HepG2 (cell line): ENCODE results near the gene DLG2. TPM values are rescaled to one million over a fixed set of nuclear protein-coding genes. Genes with fewer than 3 reads are reported as not detected.

Source experiments
- ATAC-seq: fragments of 200-7000 bp; cut with Tn5 transposase; 3 replicates; pipeline ENCODE4 v1.9.1; 2020; ENCODE audit warnings: mild to moderate bottlenecking, moderate library complexity
- BruUV-seq: library from RNA; stranded (reverse); fragments of 400-500 nt; replicated peaks from 2 replicates; lab custom pipeline; 2021; lab: Mats Ljungman, UMichigan
- CTCF ChIA-PET: fragments of 300-600 bp; formaldehyde crosslinking; extraction: SDS; loops from one replicate; lab custom pipeline; 2021; ENCODE audit warnings: low total read pairs, inconsistent platforms, low intra/inter-chr PET ratio; lab: Yijun Ruan, JAX
- POLR2A ChIA-PET: fragments of 350-600 bp; sonication (Branson Sonifier 250); formaldehyde crosslinking; loops from one replicate; lab custom pipeline; 2020; ENCODE audit warnings: antibody characterized with exemption, inconsistent platforms; lab: Yijun Ruan, JAX
- DNase-seq: peaks from one replicate; pipeline ENCODE4 v3.0.0-alpha.2; 2015; ENCODE audit warnings: low spot score
- FAIRE-seq: peaks from 3 replicates; lab custom pipeline; 2011; peaks lifted over from hg19 to GRCh38; lab: Jason Lieb, UNC
- H2AFZ ChIP-seq: one replicate; pipeline ENCODE4 v1.6.1; 2011; ENCODE audit warnings: low read length, inconsistent platforms
- H3K27ac ChIP-seq: fragments of 300-600 bp; 3 replicates; pipeline ENCODE4 v1.8.0; 2011; ENCODE audit warnings: mixed run types, mild to moderate bottlenecking, mixed read lengths, low read length, inconsistent platforms; ENCODE audit not compliant: insufficient read depth; ENCODE audit errors: extremely low read length
- H3K27me3 ChIP-seq, 2 experiments: fragments of 200-600 bp in 1 of 2; 2 replicates in 1 of 2; 3 replicates in 1 of 2; pipeline versions ENCODE4 v1.6.0 to v1.8.0; 2011; ENCODE audit warnings: low read length in 2 of 2, mild to moderate bottlenecking in 2 of 2, moderate library complexity in 2 of 2, inconsistent platforms in 1 of 2; ENCODE audit not compliant: insufficient read depth in 2 of 2, control insufficient read depth in 1 of 2
- H3K36me3 ChIP-seq, 2 experiments: fragments of 200-600 bp in 1 of 2; replicated peaks in 1 of 2; 2 replicates in 1 of 2; 3 replicates in 1 of 2; pipeline versions ENCODE4 v1.5.1 to v1.8.0; 2011; ENCODE audit warnings: low read length in 2 of 2, inconsistent platforms in 1 of 2; ENCODE audit not compliant: insufficient read depth in 2 of 2, control insufficient read depth in 1 of 2
- H3K4me1 ChIP-seq: 2 replicates; pipeline ENCODE4 v1.5.1; 2012; ENCODE audit warnings: low read length, inconsistent platforms; ENCODE audit not compliant: insufficient read depth
- H3K4me2 ChIP-seq: 2 replicates; pipeline ENCODE4 v1.6.0; 2011; ENCODE audit warnings: low read depth, low read length, inconsistent platforms
- H3K4me3 ChIP-seq, 3 experiments: fragments of 200-600 bp in 1 of 3; sonication (generic), shearing (Covaris generic) in 1 of 3; replicated peaks in 1 of 3; 2 replicates each; pipeline ENCODE4 v1.5.1; 2011 to 2016; ENCODE audit warnings: low read length in 3 of 3, inconsistent platforms in 2 of 3, low read depth in 2 of 3, mild to moderate bottlenecking in 2 of 3, control low read depth in 1 of 3, mixed read lengths in 1 of 3; ENCODE audit not compliant: insufficient read depth in 1 of 3
- H3K79me2 ChIP-seq: one replicate; pipeline ENCODE4 v1.6.1; 2011; ENCODE audit warnings: low read length, inconsistent platforms; ENCODE audit not compliant: insufficient read depth
- H3K9ac ChIP-seq: 2 replicates; pipeline ENCODE4 v1.6.0; 2011; ENCODE audit warnings: mild to moderate bottlenecking, low read depth, low read length, inconsistent platforms; ENCODE audit not compliant: insufficient read depth
- H3K9me3 ChIP-seq: 2 replicates; pipeline ENCODE4 v1.5.1; 2012; ENCODE audit warnings: mild to moderate bottlenecking, low read length
- H4K20me1 ChIP-seq: 2 replicates; pipeline ENCODE4 v1.6.0; 2011; ENCODE audit warnings: inconsistent platforms, mild to moderate bottlenecking, low read length, moderate library complexity; ENCODE audit not compliant: insufficient read depth
- CEBPG ChIP-seq: IDR thresholded peaks from 2 replicates; pipeline ENCODE4 v1.6.1; 2016
- FOXO4 ChIP-seq: sonication (generic); formaldehyde crosslinking; conservative IDR thresholded peaks from 2 replicates; pipeline ENCODE4 v1.8.1; 2023; ENCODE audit warnings: missing genetic modification reagents
- HCFC1 ChIP-seq: fragments of 150-350 bp; IDR thresholded peaks from 2 replicates; pipeline ENCODE4 v1.6.1; 2014; ENCODE audit warnings: low read depth, low read length
- IRF2 ChIP-seq: IDR thresholded peaks from 2 replicates; pipeline ENCODE4 v1.6.1; 2018; ENCODE audit warnings: missing genetic modification reagents, missing compliant biosample characterization
- KDM2A ChIP-seq: sonication (generic); formaldehyde crosslinking; IDR thresholded peaks from 2 replicates; pipeline ENCODE4 v1.4.0; 2020; ENCODE audit warnings: low read depth, missing genetic modification reagents, borderline replicate concordance
- KMT2B ChIP-seq: IDR thresholded peaks from 2 replicates; pipeline ENCODE4 v1.6.1; 2016; ENCODE audit warnings: missing genetic modification reagents, missing compliant biosample characterization
- PHF8 ChIP-seq: sonication (generic); formaldehyde crosslinking; IDR thresholded peaks from 2 replicates; pipeline ENCODE4 v1.5.0; 2020; ENCODE audit warnings: missing genetic modification reagents
- SAP130 ChIP-seq: IDR thresholded peaks from 2 replicates; pipeline ENCODE4 v1.6.1; 2016; ENCODE audit warnings: low read depth
- TFAP4 ChIP-seq: sonication (generic); IDR thresholded peaks from 2 replicates; pipeline ENCODE4 v1.6.1; 2016; ENCODE audit warnings: low read depth, borderline replicate concordance
- ZBTB4 ChIP-seq: sonication (generic); formaldehyde crosslinking; IDR thresholded peaks from 2 replicates; pipeline ENCODE4 v1.4.0; 2020; ENCODE audit warnings: missing genetic modification reagents, mild to moderate bottlenecking, borderline replicate concordance
- ZFX ChIP-seq: sonication (generic); formaldehyde crosslinking; IDR thresholded peaks from 2 replicates; pipeline ENCODE4 v1.4.0; 2020; ENCODE audit warnings: mild to moderate bottlenecking, low read depth, missing genetic modification reagents, moderate library complexity
- ZFY ChIP-seq: sonication (generic); formaldehyde crosslinking; IDR thresholded peaks from 2 replicates; pipeline ENCODE4 v1.4.0; 2020; ENCODE audit warnings: missing genetic modification reagents
- ZNF687 ChIP-seq: sonication (generic); formaldehyde crosslinking; IDR thresholded peaks from 2 replicates; pipeline ENCODE4 v1.5.1; 2020; ENCODE audit warnings: mild to moderate bottlenecking, missing genetic modification reagents, moderate library complexity
- whole genome bisulfite sequencing: methylation state at CpG from one replicate; pipeline ENCODE4 v1.1.6; 2017; ENCODE audit warnings: low lambda C conversion rate; 5-methylcytosine and 5-hydroxymethylcytosine counted together
- in situ Hi-C: cut with HindIII; loops from 2 replicates; pipeline ENCODE4 v1.10.0; 2017; ENCODE audit warnings: low pct_unique_long_range_greater_than_20kb; ENCODE audit not compliant: extremely low pct_ligation_motif_present
- intact Hi-C: fragments of 100-400 bp; cut with micrococcal nuclease; formaldehyde crosslinking; loops from one replicate; pipeline ENCODE4 v1.10.0; 2022; ENCODE audit not compliant: unreplicated experiment
- polyA plus RNA-seq, 8 experiments: library from polyadenylated mRNA; depleted of rRNA in 3 of 8; stranded (reverse) in 7 of 8; unstranded in 1 of 8; fragments of >200 nt; fragmentation: Illumina TruSeq in 4 of 8; extraction: Trizol in 4 of 8; gene quantifications; 2 replicates each; pipeline versions ENCODE4 v1.2.1 to v1.2.3, GENCODE V29; 2011 to 2016; ENCODE audit warnings: low read depth in 4 of 8, missing spikeins in 1 of 8, mixed read lengths in 1 of 8; ENCODE audit not compliant: insufficient read depth in 1 of 8
- total RNA-seq, 5 experiments: library from RNA; depleted of rRNA; stranded (reverse); fragments of >200 nt; fragmentation: Illumina TruSeq; extraction: Trizol; gene quantifications; 2 replicates each; pipeline ENCODE4 v1.2.3, GENCODE V29; 2016; ENCODE audit warnings: low read depth in 1 of 5

Gene DLG2
- total and polyA plus RNA-seq, 2 of the 13 experiments (the other 11 are each of a cell fraction or from before 2014, with no cell fraction given): 0.46 to 1.0 TPM

- WGBS: 24% methylated on average over 20 of the region's 20 CpGs
- Histone ChIP-seq H3K9ac (peak overlapping the region; percentile 62), H3K4me1 (no peaks in the 10 kb centered on the region), H3K36me3 (no peaks in the 10 kb centered on the region), H3K4me3 (peak overlapping the region; percentile 60 to 65 (median 62)), H3K4me2 (peak overlapping the region; percentile 82), H3K27ac (no peak overlapping the region), H3K79me2 (no peaks in the 10 kb centered on the region), H2AFZ (peak overlapping the region; percentile 96), H3K27me3 (no peaks in the 10 kb centered on the region), H4K20me1 (no peaks in the 10 kb centered on the region), H3K9me3 (no peaks in the 10 kb centered on the region)
- FAIRE-seq (peak; percentile 30), DNase-seq (peak; percentile 27), ATAC-seq (peak; percentile 96)
- intact Hi-C loops (no loop called here), in situ Hi-C loops (no loop called here)
- ChIA-PET POLR2A (no interaction called here), CTCF (no interaction called here)
- peak; percentile 54 for TF ChIP-seq IRF2 (CRISPR knock-in tag)
- peak; percentile 31; the same call in 1 of the 2 replicates for TF ChIP-seq ZFX (CRISPR knock-in tag)
- TF ChIP-seq ZNF687 (CRISPR knock-in tag): peak; percentile 26; the same call in 1 of the 2 replicates
- peak; percentile 29; the same call in 1 of the 2 replicates for TF ChIP-seq PHF8 (CRISPR knock-in tag)
- no peak for TF ChIP-seq TFAP4
- TF ChIP-seq FOXO4: no peak
- TF ChIP-seq ZBTB4 (CRISPR knock-in tag): no peak
- TF ChIP-seq KDM2A (CRISPR knock-in tag): 0 out of 2 replicates have a peak, but pooled peaks have one; percentile 31
- TF ChIP-seq SAP130: 0 out of 2 replicates have a peak, but pooled peaks have one; percentile 21
- TF ChIP-seq ZFY (CRISPR knock-in tag): peak; percentile 30; the same call in 1 of the 2 replicates
- no peak for TF ChIP-seq HCFC1
- peak; percentile 29; the same call in 1 of the 2 replicates for TF ChIP-seq CEBPG
- TF ChIP-seq KMT2B (CRISPR knock-in tag): peak; percentile 49; the same call in 1 of the 2 replicates
- no TSS peak for BruUV-seq
These were observed 1414.4 kb downstream of the DLG2 start for GRCh38 chr11:84212468-84213390.
